GM10248 (cell line): ENCODE measurements around the gene EXOC3L2.

ENCODE experiments used
- CTCF ChIA-PET: fragments of 300-600 bp; sonication (Branson Sonifier 250); formaldehyde crosslinking; extraction: SDS; loops from one replicate; lab custom pipeline; 2021; ENCODE audit warnings: antibody characterized with exemption; lab: Yijun Ruan, JAX
- POLR2A ChIA-PET: fragments of 350-650 bp; sonication (Branson Sonifier 250); formaldehyde crosslinking; extraction: SDS; loops from one replicate; lab custom pipeline; 2020; ENCODE audit warnings: antibody characterized with exemption; lab: Yijun Ruan, JAX
- DNase-seq: peaks from one replicate; pipeline ENCODE4 v3.0.0; 2012; ENCODE audit errors: extremely low spot score
- TF ChIP-seq, protein P1 (sequence below): IDR thresholded peaks from 2 replicates; pipeline ENCODE4 v1.5.1; 2012; ENCODE audit warnings: mild to moderate bottlenecking, low read depth; ENCODE audit errors: extremely low read depth, missing control alignments, control extremely low read depth

Gene EXOC3L2

DNA sequence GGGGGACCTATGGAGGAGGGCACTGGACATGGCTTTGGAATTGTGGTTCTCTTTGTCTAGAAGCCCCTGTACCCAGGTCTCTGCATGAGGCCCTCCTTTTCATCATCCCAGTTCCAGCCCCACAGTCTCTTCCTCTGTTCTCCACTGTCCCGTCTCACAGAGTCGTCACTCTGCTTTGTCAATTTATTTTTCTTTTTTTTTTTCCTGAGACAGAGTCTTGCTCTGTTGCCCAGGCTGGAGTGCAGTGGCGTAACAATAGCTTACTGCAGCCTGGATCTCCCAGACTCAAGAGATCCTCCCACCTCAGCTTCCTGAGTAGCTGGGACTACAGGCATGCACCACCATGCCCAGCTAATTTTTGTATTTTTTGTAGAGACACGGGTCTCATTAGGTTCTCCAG is 619 bp upstream of the EXOC3L2 start:
- CTCF ChIA-PET = interaction anchor here (1.0 to 1.5 kb wide), 2 partner anchors 16 to 22 kb away, joined by 3 read pairs; no protein-coding TSS in a partner anchor
- POLR2A ChIA-PET = no interaction called here
- TF ChIP-seq, protein P1, sequence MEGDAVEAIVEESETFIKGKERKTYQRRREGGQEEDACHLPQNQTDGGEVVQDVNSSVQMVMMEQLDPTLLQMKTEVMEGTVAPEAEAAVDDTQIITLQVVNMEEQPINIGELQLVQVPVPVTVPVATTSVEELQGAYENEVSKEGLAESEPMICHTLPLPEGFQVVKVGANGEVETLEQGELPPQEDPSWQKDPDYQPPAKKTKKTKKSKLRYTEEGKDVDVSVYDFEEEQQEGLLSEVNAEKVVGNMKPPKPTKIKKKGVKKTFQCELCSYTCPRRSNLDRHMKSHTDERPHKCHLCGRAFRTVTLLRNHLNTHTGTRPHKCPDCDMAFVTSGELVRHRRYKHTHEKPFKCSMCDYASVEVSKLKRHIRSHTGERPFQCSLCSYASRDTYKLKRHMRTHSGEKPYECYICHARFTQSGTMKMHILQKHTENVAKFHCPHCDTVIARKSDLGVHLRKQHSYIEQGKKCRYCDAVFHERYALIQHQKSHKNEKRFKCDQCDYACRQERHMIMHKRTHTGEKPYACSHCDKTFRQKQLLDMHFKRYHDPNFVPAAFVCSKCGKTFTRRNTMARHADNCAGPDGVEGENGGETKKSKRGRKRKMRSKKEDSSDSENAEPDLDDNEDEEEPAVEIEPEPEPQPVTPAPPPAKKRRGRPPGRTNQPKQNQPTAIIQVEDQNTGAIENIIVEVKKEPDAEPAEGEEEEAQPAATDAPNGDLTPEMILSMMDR = no peak
- DNase-seq = no peak

DNA sequence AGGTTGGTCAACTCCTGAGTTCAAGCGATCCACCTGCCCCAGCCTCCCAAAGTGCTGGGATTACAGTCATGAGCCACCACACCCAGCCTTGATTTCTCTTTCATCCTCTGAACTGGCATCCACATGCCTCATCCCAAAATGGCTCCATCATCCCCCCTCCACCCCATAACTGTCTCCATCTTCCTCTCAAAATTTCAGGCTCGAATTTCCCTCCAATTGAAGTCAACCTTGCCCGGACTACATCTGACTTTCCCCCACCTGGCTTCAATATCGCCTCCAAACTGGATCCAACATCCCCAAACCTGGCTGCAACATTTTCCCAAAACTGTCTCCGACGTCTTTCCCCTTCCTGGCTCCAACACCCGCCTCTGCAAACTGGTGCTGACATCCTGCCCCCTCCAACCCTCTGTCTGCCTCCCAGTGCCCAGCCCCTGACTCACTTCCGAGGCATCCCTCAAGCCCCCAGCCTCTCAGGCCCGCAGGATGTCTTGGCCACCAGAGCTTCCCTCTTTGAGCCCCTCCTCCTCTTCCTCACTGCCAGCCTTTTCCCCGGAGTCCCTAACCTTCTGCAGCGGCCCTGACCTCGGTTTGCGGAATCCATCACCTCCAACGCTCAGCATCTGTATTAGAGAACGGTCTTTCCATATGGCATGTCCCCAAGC is 943 bp downstream of the EXOC3L2 start:
- TF ChIP-seq, protein P1 = no peak
- ChIA-PET POLR2A (no interaction called here), CTCF (interaction anchor here (1.5 kb wide), 1 partner anchor 17 kb away, joined by 3 read pairs; no protein-coding TSS in a partner anchor)
- DNase-seq = no peak

DNA sequence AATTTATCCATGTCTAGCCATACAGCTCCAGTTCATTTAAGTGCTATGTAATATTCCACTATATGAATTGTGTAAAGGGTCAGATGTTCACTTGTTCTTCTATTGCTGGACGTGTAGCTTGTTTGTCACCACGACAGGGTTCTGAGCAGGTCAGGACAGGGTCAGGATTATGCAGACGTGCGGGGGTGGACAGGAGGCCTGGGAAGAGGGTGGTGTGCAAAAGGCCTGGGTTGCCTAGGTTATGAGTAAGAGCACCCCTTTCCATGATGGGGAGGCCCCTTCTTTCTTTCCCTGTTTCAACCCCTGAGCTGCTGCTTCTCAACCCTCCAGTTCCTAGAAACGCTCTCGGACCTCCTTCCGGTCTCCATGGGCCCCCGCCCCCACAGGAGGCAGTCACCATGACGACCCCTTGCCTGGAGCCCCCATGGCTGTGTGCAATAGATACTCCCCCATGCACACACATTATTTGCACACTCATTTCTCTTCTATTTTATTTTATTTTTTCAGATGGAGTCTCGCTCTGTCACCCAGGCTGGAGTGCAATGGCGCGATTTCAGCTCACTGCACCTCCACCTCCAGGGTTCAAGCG is 2.0 kb downstream of the EXOC3L2 start:
- no peak for DNase-seq
- TF ChIP-seq, protein P1 = no peak
- ChIA-PET POLR2A (no interaction called here), CTCF (interaction anchor here (0.6 kb wide), 1 partner anchor 30 kb away, joined by 3 read pairs; no protein-coding TSS in a partner anchor)

DNA sequence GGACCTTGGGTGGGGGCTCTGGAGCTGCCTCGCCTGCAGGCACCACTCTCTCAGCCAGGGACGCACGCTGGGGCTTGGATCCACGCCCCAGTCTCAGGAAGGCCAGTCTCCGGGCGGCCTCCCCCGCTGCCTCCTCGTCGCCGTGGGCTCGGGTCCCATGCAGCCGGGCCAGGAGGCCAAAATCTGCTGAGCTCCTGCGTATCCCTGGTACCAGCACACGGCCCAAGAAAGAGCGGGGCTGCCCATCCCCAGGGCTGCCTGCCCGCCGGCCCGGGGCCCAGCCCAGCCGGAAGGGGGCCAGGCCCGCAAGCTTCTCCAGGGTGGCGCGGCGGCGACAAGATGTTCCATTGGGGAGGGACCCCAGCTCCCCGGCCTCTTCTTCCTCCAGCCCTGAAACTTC is 6.7 kb downstream of the EXOC3L2 start:
- ChIA-PET CTCF (no interaction called here), POLR2A (no interaction called here)
- TF ChIP-seq, protein P1 = no peak
- DNase-seq = no peak

DNA sequence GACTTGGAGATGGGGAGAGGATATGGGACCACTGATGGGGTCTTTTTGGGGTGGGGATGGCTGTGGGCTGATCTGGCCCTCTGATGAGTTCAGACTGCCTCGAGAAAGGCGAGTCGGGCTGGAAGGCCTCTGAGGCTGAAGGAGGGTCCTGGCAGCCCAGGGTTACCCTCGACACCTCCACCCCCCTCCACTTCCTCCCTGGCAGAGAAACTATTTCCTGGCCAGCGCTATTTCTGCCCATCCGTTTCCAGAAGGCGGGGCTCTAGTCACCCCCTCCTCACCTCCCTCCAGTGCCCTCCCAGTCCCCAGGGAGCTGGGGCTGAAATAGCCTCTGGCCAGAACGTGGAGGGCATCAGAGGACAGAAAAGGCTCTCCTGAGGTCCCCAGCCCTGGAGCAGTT is 9.7 kb downstream of the EXOC3L2 start:
- ChIA-PET CTCF (no interaction called here), POLR2A (no interaction called here)
- no peak for DNase-seq
- TF ChIP-seq, protein P1 = no peak

DNA sequence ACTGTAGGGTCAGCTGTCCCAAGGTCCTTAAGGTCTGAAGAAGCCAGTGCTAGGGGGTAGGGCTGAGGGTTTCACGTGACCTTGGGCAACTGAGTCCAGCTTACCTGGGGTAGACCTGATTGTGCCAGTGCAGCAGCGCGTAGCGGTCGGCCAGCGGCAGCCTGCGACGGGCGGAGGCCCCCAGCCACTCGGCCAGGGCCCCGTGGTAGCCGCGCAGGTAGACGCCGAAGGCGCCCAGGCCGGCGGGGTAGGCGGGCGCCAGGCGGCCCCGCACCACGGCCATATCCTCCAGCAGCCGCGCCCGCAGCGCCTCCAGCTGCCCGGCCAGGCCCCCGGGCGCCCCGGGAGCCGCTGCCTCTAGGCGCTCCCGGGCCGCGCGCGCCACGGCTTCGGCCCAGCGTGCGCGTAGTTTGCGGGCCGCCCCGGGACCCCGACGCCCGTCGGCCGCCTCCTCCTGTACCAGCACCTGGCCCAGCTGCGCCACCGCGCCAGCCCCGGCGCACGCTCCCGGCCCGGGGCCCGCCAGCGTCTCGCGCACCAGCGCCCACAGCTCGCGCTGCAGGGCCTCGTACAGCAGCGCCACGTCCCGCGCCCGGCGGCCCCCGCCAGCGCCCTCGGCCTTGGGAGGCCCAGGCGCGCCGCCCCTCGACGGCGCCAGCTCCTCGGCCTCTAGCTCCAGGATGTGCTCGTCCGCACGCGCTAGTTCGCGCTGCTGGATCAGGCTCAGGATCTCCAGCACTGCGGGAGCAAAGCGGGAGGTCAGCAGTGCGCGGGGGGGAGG is 10.9 kb downstream of the EXOC3L2 start:
- TF ChIP-seq, protein P1 = no peak
- CTCF ChIA-PET = interaction anchor here (1.5 kb wide), 1 partner anchor 55 kb away, joined by 3 read pairs; the partner anchor contains the start of gene BLOC1S3
- POLR2A ChIA-PET = no interaction called here
- DNase-seq = no peak
